Glomerular visceral epithelial cell (primary cell): ENCODE data around the gene KRT75.
A peak's percentile ranks its signal among the peaks of the same experiment; 100 is the strongest.
"Not testable (repeated sequence)": the region's sequence is repeated elsewhere in the genome, so short reads cannot be mapped to it uniquely, and the experiment has no call there.

ENCODE experiments used
- DNase-seq: peaks from one replicate; pipeline ENCODE4 v3.0.0-alpha.2; 2016; ENCODE audit errors: extremely low spot score

Gene KRT75

DNA sequence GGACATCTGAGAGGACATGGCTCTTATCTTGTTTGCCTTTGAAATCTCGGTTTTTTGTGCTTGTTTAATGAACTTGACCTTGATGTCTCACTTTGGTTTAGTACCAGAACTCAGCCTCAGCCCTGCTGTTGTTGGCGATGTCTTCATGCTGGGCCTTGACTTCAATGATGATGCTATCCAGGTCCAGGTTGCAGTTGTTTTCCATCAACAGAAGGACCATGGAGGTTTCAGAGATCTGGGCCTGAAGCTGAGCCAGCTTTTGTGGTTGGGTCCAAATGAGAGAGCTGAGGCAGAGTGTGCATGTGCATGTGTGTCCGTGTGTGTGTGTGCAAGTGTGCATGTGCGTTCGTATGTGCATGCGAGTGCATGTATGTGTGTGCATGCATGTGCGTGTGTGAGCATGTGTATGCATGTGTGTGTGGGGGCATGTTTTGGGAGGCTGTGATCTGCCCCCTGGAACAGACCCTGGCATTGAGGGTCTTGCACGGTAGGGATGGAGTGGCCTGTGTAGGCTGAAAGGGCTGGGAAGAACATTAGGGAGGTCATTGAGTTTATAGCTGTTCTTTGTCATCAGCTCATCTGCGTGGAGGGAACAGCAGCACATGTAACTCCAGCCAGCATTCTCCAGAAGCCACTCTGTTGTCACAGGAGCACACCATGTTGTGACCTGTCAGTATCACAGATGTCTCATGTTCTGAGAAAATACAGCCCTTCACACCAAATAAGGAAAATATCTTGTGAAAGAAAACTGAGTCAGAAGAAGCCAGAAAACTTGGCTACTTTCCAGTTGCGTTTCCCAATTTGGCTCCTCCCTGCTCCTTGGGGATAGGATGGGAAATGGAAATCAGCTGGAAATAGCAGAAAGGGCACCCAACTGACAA lies 18.1 kb downstream of the KRT75 start:
- peak; percentile 38 for DNase-seq

GRCh38 chr12:52414936-52415335 lies 19.2 kb downstream of the KRT75 start:
- DNase-seq = no peak

- no peak for DNase-seq
These were observed 20.3 kb downstream of the KRT75 start for GRCh38 chr12:52413782-52414345.

GRCh38 chr12:52413202-52413601 lies 21.0 kb downstream of the KRT75 start:
- no peak for DNase-seq

GRCh38 chr12:52411815-52412214 lies 22.4 kb downstream of the KRT75 start:
- DNase-seq = no peak

DNA sequence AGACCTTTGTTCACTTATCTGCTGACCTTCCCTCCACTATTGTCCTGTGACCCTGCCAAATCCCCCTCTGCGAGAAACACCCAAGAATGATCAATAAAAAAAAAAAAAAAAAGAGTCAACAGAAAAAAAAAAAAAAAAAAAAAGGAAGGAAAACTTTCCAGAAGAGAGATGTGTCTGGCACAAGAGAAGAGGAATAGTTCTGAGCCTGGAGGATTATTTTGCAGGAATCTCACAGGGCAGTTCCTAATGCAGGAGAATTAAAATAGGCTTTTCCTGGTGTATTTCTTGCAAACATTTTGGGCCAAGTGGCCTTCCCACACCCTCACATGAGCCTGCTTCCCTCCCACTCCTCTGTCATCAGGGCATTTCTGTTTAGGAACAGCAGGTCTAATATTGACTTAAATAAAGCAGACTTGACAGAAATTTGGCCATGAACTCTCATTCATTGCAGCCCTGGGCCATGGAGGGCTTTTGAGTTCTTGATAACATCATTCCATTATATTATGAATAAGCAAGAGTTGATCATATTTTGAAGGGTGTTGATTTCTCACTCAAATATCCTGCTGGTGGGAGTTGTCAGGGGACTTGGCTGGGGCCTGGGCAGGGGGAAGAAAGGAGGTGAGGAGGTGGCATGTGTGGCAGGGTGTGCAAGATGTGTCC lies 23.5 kb downstream of the KRT75 start:
- DNase-seq = not testable (repeated sequence)

DNA sequence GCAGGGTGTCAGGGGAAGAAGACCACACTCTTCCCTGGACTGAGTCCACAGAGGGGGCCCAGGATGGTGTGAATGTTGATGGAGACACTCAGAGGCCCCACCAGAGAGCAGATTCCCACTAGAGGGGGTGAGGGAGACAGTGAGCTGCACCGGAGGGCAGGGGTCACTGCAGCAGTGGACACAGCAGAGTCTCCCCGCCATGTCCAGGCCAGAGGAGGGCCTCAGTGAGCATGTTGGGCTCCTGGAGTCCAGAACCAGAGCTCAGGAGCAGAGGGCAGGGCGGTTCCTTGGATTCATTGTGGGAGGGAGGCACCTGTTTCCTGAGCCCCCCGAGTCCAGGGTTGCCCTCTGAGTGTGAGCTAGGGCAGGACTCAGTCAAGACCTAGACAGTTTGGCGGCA lies 26.3 kb downstream of the KRT75 start:
- no peak for DNase-seq

GRCh38 chr12:52405922-52406385 lies 28.2 kb downstream of the KRT75 start, which contains the start of gene KRT82:
KRT82 (minus strand) TSS chr12:52406335; CDS start chr12:52406277, 58 bp downstream.
- DNase-seq = no peak

DNA sequence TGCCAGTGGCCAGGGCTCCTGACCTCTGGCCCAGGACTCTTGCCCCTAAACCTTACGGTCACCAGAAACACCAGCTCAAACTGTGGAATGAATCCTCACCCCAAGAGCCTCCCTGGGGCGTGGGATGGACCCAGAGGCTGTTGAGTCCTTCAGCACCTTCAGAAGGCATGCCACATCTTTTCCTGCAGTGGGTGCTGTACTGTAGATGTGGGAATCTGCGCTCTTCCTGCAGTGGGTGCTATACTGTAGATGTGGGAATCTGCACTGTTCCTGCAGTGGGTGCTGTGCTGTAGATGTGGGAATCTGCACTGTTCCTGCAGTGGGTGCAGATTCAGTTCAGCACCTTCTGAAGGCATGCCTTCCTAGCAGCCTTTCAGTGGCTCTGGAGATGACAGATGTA lies 29.2 kb downstream of the KRT75 start:
- no peak for DNase-seq

DNA sequence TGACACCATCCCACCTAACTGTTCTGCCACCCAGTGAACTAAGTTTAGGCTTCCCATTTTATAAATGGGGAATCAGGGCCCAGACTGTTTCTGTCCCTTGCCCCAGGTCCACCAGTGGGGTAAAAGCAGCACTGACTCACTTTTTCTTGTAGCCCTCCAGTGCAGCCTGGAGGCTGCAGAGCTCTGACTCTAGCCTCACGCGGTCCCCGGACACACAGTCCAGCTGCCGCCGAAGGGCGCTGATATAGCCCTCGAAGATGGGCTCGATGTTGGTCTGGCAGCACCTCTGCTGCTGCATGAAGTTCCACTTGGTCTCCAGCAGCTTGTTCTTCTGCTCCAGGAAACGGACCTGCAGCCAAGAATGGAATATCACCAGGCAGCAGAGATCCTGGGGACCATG lies 30.6 kb downstream of the KRT75 start:
- no peak for DNase-seq

DNA sequence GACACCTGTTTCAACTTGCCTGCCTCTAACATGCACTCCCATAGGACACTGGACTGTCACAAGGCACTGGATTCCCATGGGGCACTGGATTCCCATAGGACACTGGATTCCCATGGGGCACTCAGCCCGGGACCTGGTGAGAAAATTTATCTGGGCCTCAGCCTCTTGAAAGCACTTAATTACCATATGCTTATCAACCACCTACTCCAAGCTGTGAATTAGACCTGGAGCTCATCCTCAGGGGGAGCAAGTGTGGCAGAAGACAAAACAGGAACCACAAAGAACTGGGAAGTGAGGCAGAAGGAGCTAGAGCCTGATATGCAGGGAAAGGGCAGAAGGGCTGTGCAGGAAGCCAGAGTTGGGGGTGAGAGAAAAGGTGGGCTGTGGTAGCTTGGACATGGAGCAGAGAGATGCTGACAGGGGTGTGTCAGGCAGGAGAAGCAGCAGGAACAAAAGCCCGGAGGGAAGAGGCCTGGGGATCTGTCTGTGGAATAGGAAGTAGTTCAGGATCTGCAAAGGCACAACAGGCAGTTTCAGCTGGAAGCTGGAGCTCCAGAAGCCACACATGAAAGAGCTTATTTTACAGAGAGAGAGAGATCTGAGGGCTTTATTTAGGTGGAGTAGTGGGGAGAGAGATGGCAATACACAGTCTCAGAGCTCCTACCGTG lies 31.2 kb downstream of the KRT75 start:
- DNase-seq = no peak

DNA sequence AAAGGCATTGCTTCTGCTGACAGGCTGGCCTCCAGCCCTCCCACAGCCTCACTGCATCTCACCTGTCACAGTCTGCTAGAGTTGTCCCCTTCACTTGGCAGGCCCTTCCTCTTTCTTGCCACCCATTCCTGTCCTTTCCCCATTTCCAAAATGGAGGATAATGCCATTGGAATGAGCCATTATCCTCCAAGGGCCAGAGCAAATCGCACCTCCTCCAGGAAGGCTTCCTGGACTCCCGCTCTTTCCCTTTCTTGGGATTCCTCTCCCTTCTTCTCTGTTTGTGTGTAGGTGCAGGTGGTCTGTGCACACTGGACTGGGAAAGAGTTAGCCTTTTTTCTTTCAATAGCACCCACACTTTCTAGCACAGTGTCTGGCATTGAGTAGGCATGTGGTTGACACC lies 31.8 kb downstream of the KRT75 start:
- no peak for DNase-seq

- DNase-seq = no peak
These were observed 32.2 kb downstream of the KRT75 start for GRCh38 chr12:52401926-52402325.

DNA sequence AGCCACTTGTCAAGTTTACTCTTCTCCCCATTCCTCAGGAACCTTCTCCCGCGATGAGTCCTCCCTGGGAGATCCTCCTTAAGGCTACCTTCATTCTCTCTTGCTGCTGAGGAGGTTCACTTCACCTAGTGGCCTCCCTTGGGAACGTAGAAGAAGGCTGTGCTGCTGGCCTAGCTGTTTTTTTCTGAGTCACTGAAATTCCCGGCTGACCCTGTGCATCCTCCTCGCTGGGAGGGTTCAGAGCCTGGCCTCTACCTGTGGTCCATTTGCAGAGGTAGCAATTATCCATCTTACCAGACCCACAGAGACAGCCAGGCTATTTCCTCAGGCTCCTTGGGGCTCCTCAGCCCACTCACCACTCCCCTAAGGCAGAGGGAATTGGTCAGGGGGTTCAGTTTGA lies 32.6 kb downstream of the KRT75 start:
- no peak for DNase-seq

DNA sequence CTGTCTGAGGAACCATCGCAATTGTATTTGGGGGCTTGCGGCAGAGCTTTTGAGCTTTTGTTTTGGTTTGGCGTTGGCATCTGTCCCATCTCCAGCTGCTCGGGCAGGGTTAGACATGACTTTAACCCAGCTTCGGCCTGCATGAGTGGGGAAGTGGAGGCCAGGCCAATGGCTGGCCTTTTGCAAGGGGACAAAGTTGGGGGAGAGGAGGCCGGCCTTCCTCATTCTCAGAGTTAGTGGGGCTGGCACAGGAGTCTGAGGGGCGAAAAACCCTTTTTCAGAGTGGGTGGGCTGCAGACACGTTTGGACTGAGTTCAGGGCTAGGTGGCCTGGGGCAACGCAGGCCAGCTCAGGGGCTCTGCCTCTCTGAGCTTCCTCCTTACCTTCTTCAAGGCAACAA lies 33.3 kb downstream of the KRT75 start:
- DNase-seq = no peak

DNA sequence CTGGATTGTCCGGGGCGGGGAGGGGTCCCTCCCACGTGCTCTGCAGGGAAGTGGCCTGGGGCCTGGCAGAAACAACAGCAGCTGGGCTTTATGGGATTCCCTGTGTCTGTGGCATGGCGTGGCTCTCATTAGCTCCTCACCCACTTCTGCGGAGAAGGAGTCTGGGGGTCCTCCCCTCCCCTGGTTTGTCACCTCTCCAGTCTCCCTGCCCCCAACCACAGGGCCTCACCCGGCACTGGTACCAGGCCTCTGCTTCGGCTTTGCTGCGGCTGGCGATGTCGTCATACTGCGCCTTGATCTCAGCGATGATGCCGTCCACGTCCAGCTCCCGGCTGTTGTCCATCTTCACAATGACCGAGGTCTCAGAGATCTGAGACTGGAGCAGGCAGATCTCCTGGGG lies 34.4 kb downstream of the KRT75 start:
- no peak for DNase-seq

GRCh38 chr12:52398176-52398575 lies 36.0 kb downstream of the KRT75 start:
- DNase-seq = no peak

- no peak for DNase-seq
These were observed 37.5 kb downstream of the KRT75 start for GRCh38 chr12:52396656-52397055.

GRCh38 chr12:52395761-52396434 lies 38.3 kb downstream of the KRT75 start:
- DNase-seq = no peak

GRCh38 chr12:52394836-52395405 lies 39.2 kb downstream of the KRT75 start:
- no peak for DNase-seq

DNA sequence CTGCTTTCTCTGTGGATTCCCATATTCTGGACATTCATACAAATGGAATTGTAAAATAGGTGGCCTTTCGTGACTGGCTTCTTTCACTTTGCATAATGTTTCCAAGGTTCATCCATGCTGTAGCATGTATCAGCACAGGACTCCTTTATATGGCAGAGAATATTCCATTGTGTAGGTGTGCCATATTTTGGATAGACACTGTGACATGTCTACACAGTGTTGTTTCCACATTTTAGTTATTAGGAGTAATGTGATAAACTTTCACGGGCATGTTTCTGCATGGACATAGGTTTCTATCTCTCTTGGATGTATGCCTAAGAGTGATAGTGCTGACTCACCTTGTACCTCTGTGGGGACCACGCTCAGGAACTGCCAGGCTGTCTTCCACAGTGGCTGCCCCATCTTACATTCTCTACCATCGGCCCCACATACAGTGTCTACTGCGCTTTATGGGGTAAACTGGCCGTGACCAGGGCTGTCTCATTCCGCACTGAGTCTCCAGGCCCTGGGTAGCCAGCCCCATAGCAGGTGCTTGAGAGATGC lies 41.6 kb downstream of the KRT75 start:
- DNase-seq = no peak
